CD14-positive monocyte (primary cell): ENCODE measurements around the gene MDFIC. TPM values are rescaled to one million over a fixed set of nuclear protein-coding genes. Genes with fewer than 3 reads are reported as not detected.

Source experiments
- DNase-seq, 3 donors: peaks; one replicate each; pipeline ENCODE4 v3.0.0-alpha.2; 2011 to 2022
- H2AFZ ChIP-seq: 2 replicates; pipeline ENCODE4 v1.6.0; 2012; ENCODE audit warnings: mild to moderate bottlenecking, low read depth, low read length, inconsistent platforms; ENCODE audit not compliant: insufficient read depth, poor library complexity, severe bottlenecking
- H3K27ac ChIP-seq, 2 donors: 1 replicate in 1 of 2; 2 replicates in 1 of 2; pipeline ENCODE4 v1.5.1; 2012 to 2013; ENCODE audit warnings: low read length in 2 of 2, control low read depth in 1 of 2, inconsistent platforms in 1 of 2, low read depth in 1 of 2, mild to moderate bottlenecking in 1 of 2
- H3K27me3 ChIP-seq, 2 donors: one replicate each; pipeline versions ENCODE4 v1.6.0 to v1.6.1; 2011 to 2013; ENCODE audit warnings: low read length in 2 of 2; ENCODE audit not compliant: control insufficient read depth in 2 of 2, insufficient read depth in 2 of 2
- H3K36me3 ChIP-seq, 2 donors: replicated peaks in 1 of 2; 1 replicate in 1 of 2; 2 replicates in 1 of 2; pipeline versions ENCODE4 v1.5.1 to v1.6.1; 2012 to 2013; ENCODE audit warnings: low read length in 2 of 2, control low read depth in 1 of 2, inconsistent platforms in 1 of 2, mild to moderate bottlenecking in 1 of 2; ENCODE audit not compliant: insufficient read depth in 2 of 2, control insufficient read depth in 1 of 2
- H3K4me1 ChIP-seq, 2 donors: 1 replicate in 1 of 2; 2 replicates in 1 of 2; pipeline versions ENCODE4 v1.5.1 to v1.6.1; 2012 to 2013; ENCODE audit warnings: low read length in 2 of 2, control low read depth in 1 of 2, inconsistent platforms in 1 of 2, mild to moderate bottlenecking in 1 of 2, moderate library complexity in 1 of 2; ENCODE audit not compliant: insufficient read depth in 2 of 2, control insufficient read depth in 1 of 2
- H3K4me2 ChIP-seq: replicated peaks from 2 replicates; pipeline ENCODE3; 2012; ENCODE audit warnings: low read length, moderate library complexity, mild to moderate bottlenecking; ENCODE audit not compliant: poor library complexity, severe bottlenecking; ENCODE audit errors: extremely low read depth
- H3K4me3 ChIP-seq, 3 experiments: fragments of 200-600 bp in 1 of 3; sonication (generic) in 1 of 3; replicated peaks in 1 of 3; 1 replicate in 2 of 3; 2 replicates in 1 of 3; pipeline ENCODE4 v1.5.1; 2011 to 2013; ENCODE audit warnings: low read length in 3 of 3, mild to moderate bottlenecking in 3 of 3, control low read depth in 2 of 3, low read depth in 2 of 3, inconsistent platforms in 1 of 3, moderate library complexity in 1 of 3
- H3K79me2 ChIP-seq: 2 replicates; pipeline ENCODE4 v1.6.0; 2012; ENCODE audit warnings: mild to moderate bottlenecking, control low read depth, inconsistent platforms, low read length, moderate library complexity; ENCODE audit not compliant: insufficient read depth
- H3K9ac ChIP-seq: 2 replicates; pipeline ENCODE4 v1.6.0; 2017; ENCODE audit warnings: low read length, mild to moderate bottlenecking; ENCODE audit not compliant: insufficient read depth, poor library complexity, severe bottlenecking
- H3K9me3 ChIP-seq, 2 donors: replicated peaks in 1 of 2; 1 replicate in 1 of 2; 2 replicates in 1 of 2; pipeline versions ENCODE4 v1.5.1 to v1.6.1; 2012 to 2013; ENCODE audit warnings: low read length in 2 of 2, control low read depth in 1 of 2; ENCODE audit not compliant: control insufficient read depth in 1 of 2, insufficient read depth in 1 of 2
- H4K20me1 ChIP-seq: 2 replicates; pipeline ENCODE4 v1.6.0; 2012; ENCODE audit warnings: mild to moderate bottlenecking, low read length, control low read depth, moderate library complexity; ENCODE audit not compliant: insufficient read depth
- H3K27ac Mint-ChIP-seq, 7 donors: one replicate each; pipeline ENCODE4 v1.8.0; 2020; ENCODE audit warnings: mild to moderate bottlenecking in 7 of 7, mixed read lengths in 7 of 7, moderate library complexity in 6 of 7, inconsistent platforms in 2 of 7
- H3K27me3 Mint-ChIP-seq, 3 donors: one replicate each; pipeline ENCODE4 v1.8.0; 2021 to 2022; ENCODE audit warnings: low read depth in 3 of 3, mild to moderate bottlenecking in 3 of 3, mixed read lengths in 3 of 3, moderate library complexity in 3 of 3, inconsistent platforms in 1 of 3
- H3K36me3 Mint-ChIP-seq, 2 donors: one replicate each; pipeline ENCODE4 v1.8.0; 2020; ENCODE audit warnings: mixed read lengths in 2 of 2, inconsistent platforms in 1 of 2, mild to moderate bottlenecking in 1 of 2
- H3K4me1 Mint-ChIP-seq: one replicate; pipeline ENCODE4 v1.8.0; 2020; ENCODE audit warnings: mild to moderate bottlenecking, mixed read lengths
- H3K4me3 Mint-ChIP-seq, 2 donors: one replicate each; pipeline ENCODE4 v1.8.0; 2020; ENCODE audit warnings: mild to moderate bottlenecking in 2 of 2, mixed read lengths in 2 of 2, moderate library complexity in 1 of 2
- H3K9me3 Mint-ChIP-seq, 7 donors: one replicate each; pipeline ENCODE4 v1.8.0; 2020 to 2022; ENCODE audit warnings: mixed read lengths in 7 of 7, mild to moderate bottlenecking in 6 of 7, moderate library complexity in 6 of 7, inconsistent platforms in 2 of 7
- WGBS: methylation state at CpG from one replicate; pipeline ENCODE4 v1.1.5; 2013; ENCODE audit warnings: missing lambda C conversion rate; ENCODE audit not compliant: insufficient coverage; 5-methylcytosine and 5-hydroxymethylcytosine counted together
- intact Hi-C, 2 donors: fragments of 100-400 bp; cut with micrococcal nuclease; formaldehyde crosslinking; loops; one replicate each; pipeline versions ENCODE4 v1.15.0 to v1.15.1; 2023
- polyA plus RNA-seq, 3 donors: library from polyadenylated mRNA; depleted of rRNA in 1 of 3; unstranded in 2 of 3; stranded (reverse) in 1 of 3; fragments of 300-500 nt in 2 of 3; fragments of >200 nt in 1 of 3; fragmentation: Illumina TruSeq in 2 of 3; gene quantifications; 1 replicate in 2 of 3; 2 replicates in 1 of 3; pipeline ENCODE4 v1.2.3, GENCODE V29; 2012 to 2021
- TF ChIP-seq, protein P1 (sequence below): fragments of 200-600 bp; IDR thresholded peaks from one replicate; pipeline ENCODE4 v1.8.0; 2022; ENCODE audit warnings: antibody characterized with exemption, mild to moderate bottlenecking

The MDFIC gene
- polyA plus RNA-seq, 3 donors: 13.0 to 30.0 (median 19.9) TPM

DNA sequence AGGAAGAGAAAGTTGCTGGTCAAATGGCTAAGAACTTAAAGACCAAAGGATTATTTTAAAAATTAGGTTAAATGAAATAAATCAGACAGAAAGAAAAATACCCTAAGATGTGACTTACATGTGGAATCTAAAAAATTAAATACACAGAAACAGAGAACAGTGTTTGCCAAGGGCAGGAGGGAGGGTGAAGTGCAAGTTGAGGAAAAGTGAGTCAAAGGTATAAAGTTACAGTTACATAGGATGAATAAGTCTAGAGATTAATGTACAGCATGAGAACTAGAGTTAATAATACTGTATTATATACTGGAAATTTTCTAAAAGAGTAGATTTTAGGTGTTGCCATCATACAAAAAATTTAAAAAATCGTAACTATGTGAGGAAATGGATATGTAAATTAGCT lies 146.3 kb downstream of the MDFIC start:
- Histone ChIP-seq H3K4me1 (peaks cover 15% of the 10 kb centered on the region in 2 donors), H3K79me2 (no peaks in the 10 kb centered on the region), H3K27me3 (no peaks in the 10 kb centered on the region), H2AFZ (no peak overlapping the region), H3K9ac (no peak overlapping the region), H4K20me1 (no peaks in the 10 kb centered on the region), H3K4me2 (no peak overlapping the region), H3K4me3 (no peak overlapping the region), H3K27ac (no peak overlapping the region), H3K9me3 (no peaks in the 10 kb centered on the region), H3K36me3 (no peaks in the 10 kb centered on the region)
- no peak overlapping the region for H3K4me3 Mint-ChIP-seq
- H3K36me3 Mint-ChIP-seq: no peaks in the 10 kb centered on the region
- intact Hi-C loops: no loop called here
- TF ChIP-seq, protein P1, sequence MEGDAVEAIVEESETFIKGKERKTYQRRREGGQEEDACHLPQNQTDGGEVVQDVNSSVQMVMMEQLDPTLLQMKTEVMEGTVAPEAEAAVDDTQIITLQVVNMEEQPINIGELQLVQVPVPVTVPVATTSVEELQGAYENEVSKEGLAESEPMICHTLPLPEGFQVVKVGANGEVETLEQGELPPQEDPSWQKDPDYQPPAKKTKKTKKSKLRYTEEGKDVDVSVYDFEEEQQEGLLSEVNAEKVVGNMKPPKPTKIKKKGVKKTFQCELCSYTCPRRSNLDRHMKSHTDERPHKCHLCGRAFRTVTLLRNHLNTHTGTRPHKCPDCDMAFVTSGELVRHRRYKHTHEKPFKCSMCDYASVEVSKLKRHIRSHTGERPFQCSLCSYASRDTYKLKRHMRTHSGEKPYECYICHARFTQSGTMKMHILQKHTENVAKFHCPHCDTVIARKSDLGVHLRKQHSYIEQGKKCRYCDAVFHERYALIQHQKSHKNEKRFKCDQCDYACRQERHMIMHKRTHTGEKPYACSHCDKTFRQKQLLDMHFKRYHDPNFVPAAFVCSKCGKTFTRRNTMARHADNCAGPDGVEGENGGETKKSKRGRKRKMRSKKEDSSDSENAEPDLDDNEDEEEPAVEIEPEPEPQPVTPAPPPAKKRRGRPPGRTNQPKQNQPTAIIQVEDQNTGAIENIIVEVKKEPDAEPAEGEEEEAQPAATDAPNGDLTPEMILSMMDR: no peak
- peaks cover 0 to 3% (median 0%) of the 10 kb centered on the region in 3 donors for H3K27me3 Mint-ChIP-seq
- no peak overlapping the region for H3K27ac Mint-ChIP-seq
- peaks cover 23% of the 10 kb centered on the region for H3K4me1 Mint-ChIP-seq
- no CpG with 5 or more reads among the region's 1 CpG for WGBS
- peaks cover 0 to 4% (median 0%) of the 10 kb centered on the region in 7 donors for H3K9me3 Mint-ChIP-seq
- no peak for DNase-seq
